GM21737 (cell line): ENCODE data around the gene SPRR2F.
"Not testable (repeated sequence)": the region's sequence is repeated elsewhere in the genome, so short reads cannot be mapped to it uniquely, and the experiment has no call there.

Experiments
- ATAC-seq: cut with Tn5 transposase; IDR thresholded peaks from one replicate; pipeline ENCODE4 v1.9.1; 2021; ENCODE audit warnings: mild to moderate bottlenecking, moderate library complexity; ENCODE audit not compliant: unreplicated experiment

Gene SPRR2F

GRCh38 chr1:153113416-153113815, at the start of gene SPRR2F:
Gene SPRR2F (minus strand): TSS chr1:153113516. CDS start chr1:153112733, 783 bp downstream.
- no peak for ATAC-seq

- no peak for ATAC-seq
These were observed 42.2 kb upstream of the SPRR2F start for GRCh38 chr1:153155541-153155940.

- no peak for ATAC-seq
These were observed 39.2 kb upstream of the SPRR2F start for GRCh38 chr1:153152481-153152880.

GRCh38 chr1:153150846-153151245, 37.5 kb upstream of the SPRR2F start, which contains the start of gene SPRR2G:
Gene SPRR2G (minus strand): TSS chr1:153150890. CDS start chr1:153150110, 780 bp downstream.
- no peak for ATAC-seq

- no peak for ATAC-seq
These were observed 28.1 kb upstream of the SPRR2F start for GRCh38 chr1:153141377-153141776.

- ATAC-seq = no peak
These were observed 27.2 kb upstream of the SPRR2F start for GRCh38 chr1:153140484-153140883.

- ATAC-seq = no peak
These were observed 20.4 kb upstream of the SPRR2F start for GRCh38 chr1:153133743-153134142.

GRCh38 chr1:153133267-153133666, 20.0 kb upstream of the SPRR2F start:
- ATAC-seq = no peak

- ATAC-seq = not testable (repeated sequence)
These were observed 15.4 kb upstream of the SPRR2F start for GRCh38 chr1:153128688-153129087.

- ATAC-seq = no peak
These were observed 14.0 kb upstream of the SPRR2F start for GRCh38 chr1:153127296-153127695.

- no peak for ATAC-seq
These were observed 12.2 kb upstream of the SPRR2F start for GRCh38 chr1:153125536-153125935.

- ATAC-seq = not testable (repeated sequence)
These were observed 10.5 kb upstream of the SPRR2F start for GRCh38 chr1:153123793-153124192.

- ATAC-seq = no peak
These were observed 9.6 kb upstream of the SPRR2F start for GRCh38 chr1:153122831-153123421.

- no peak for ATAC-seq
These were observed 7.6 kb upstream of the SPRR2F start for GRCh38 chr1:153120945-153121344.

- no peak for ATAC-seq
These were observed 6.2 kb upstream of the SPRR2F start for GRCh38 chr1:153119491-153119971.

- ATAC-seq = not testable (repeated sequence)
These were observed 1.9 kb upstream of the SPRR2F start for GRCh38 chr1:153115264-153115663.

- ATAC-seq = not testable (repeated sequence)
These were observed 862 bp downstream of the SPRR2F start for GRCh38 chr1:153112454-153112853.

GRCh38 chr1:153100245-153100644, 13.1 kb downstream of the SPRR2F start:
- ATAC-seq = no peak

GRCh38 chr1:153099461-153100045, 13.8 kb downstream of the SPRR2F start:
- no peak for ATAC-seq

- ATAC-seq = no peak
These were observed 17.6 kb downstream of the SPRR2F start for GRCh38 chr1:153095764-153096163.

GRCh38 chr1:153094426-153094825, 18.9 kb downstream of the SPRR2F start, which contains the start of gene SPRR2E:
Gene SPRR2E (minus strand): TSS chr1:153094526. CDS start chr1:153093751, 775 bp downstream.
- no peak for ATAC-seq

GRCh38 chr1:153087652-153088051, 25.7 kb downstream of the SPRR2F start:
- ATAC-seq = no peak
